GM23338 (cell line): ENCODE results near the gene DRGX. TPM values are rescaled to one million over a fixed set of nuclear protein-coding genes. Genes with fewer than 3 reads are reported as not detected.

Source experiments
- ATAC-seq: fragments of 200-7000 bp; cut with Tn5 transposase; 3 replicates; pipeline ENCODE4 v1.9.1; 2020
- DNase-seq: peaks from one replicate; pipeline ENCODE4 v3.0.0-alpha.2; 2015; ENCODE audit warnings: low spot score
- H2AFZ ChIP-seq: fragments of 200-600 bp; sonication (generic); 2 replicates; pipeline ENCODE4 v1.8.0; 2016; ENCODE audit warnings: antibody characterized with exemption, mild to moderate bottlenecking, moderate library complexity
- H3F3A ChIP-seq: fragments of 200-600 bp; sonication (generic); replicated peaks from 2 replicates; pipeline ENCODE4 v1.8.0; 2017; ENCODE audit warnings: antibody characterized with exemption, mixed run types, low read depth
- H3K27ac ChIP-seq: fragments of 200-600 bp; sonication (generic); 2 replicates; pipeline ENCODE4 v1.6.1; 2016; ENCODE audit warnings: low read depth
- H3K27me3 ChIP-seq: fragments of 200-600 bp; sonication (generic); 2 replicates; pipeline ENCODE4 v1.8.0; 2016; ENCODE audit warnings: mild to moderate bottlenecking, mixed run types, moderate library complexity; ENCODE audit not compliant: insufficient read depth
- H3K36me3 ChIP-seq: fragments of 200-600 bp; sonication (generic); 2 replicates; pipeline ENCODE4 v1.8.0; 2016; ENCODE audit warnings: mild to moderate bottlenecking; ENCODE audit not compliant: insufficient read depth
- H3K4me1 ChIP-seq: fragments of 200-600 bp; sonication (generic); 2 replicates; pipeline ENCODE4 v1.8.0; 2016; ENCODE audit warnings: mild to moderate bottlenecking, moderate library complexity; ENCODE audit not compliant: insufficient read depth
- H3K4me2 ChIP-seq: fragments of 200-600 bp; sonication (generic); 2 replicates; pipeline ENCODE4 v1.7.1; 2017; ENCODE audit warnings: mixed run types
- H3K4me3 ChIP-seq: fragments of 200-600 bp; sonication (generic); 2 replicates; pipeline ENCODE4 v1.6.1; 2016; ENCODE audit warnings: mixed run types
- H3K79me2 ChIP-seq: fragments of 200-600 bp; sonication (generic); replicated peaks from 2 replicates; pipeline ENCODE4 v1.8.0; 2017; ENCODE audit warnings: mild to moderate bottlenecking; ENCODE audit not compliant: insufficient read depth
- H3K9me2 ChIP-seq: fragments of 200-600 bp; sonication (generic); 2 replicates; pipeline ENCODE4 v1.8.0; 2017; ENCODE audit not compliant: insufficient read depth
- H4K20me1 ChIP-seq: fragments of 200-600 bp; sonication (generic); replicated peaks from 2 replicates; pipeline ENCODE4 v1.8.0; 2017; ENCODE audit warnings: mild to moderate bottlenecking; ENCODE audit not compliant: insufficient read depth
- H3K27ac Mint-ChIP-seq: 2 replicates; pipeline ENCODE4 v1.8.0; 2020; ENCODE audit warnings: inconsistent platforms, mild to moderate bottlenecking, moderate library complexity, mixed read lengths
- H3K27me3 Mint-ChIP-seq: 3 replicates; pipeline ENCODE4 v1.8.0; 2022; ENCODE audit warnings: low read depth, mild to moderate bottlenecking, moderate library complexity, mixed read lengths, inconsistent platforms; ENCODE audit not compliant: insufficient read depth, poor library complexity
- H3K36me3 Mint-ChIP-seq: 3 replicates; pipeline ENCODE4 v1.8.0; 2021; ENCODE audit warnings: low read depth, mild to moderate bottlenecking, inconsistent platforms, moderate library complexity, mixed read lengths
- H3K4me1 Mint-ChIP-seq: 3 replicates; pipeline ENCODE4 v1.8.0; 2020; ENCODE audit warnings: mild to moderate bottlenecking, inconsistent platforms, mixed read lengths
- H3K4me3 Mint-ChIP-seq: 3 replicates; pipeline ENCODE4 v1.8.0; 2021; ENCODE audit warnings: moderate library complexity, mild to moderate bottlenecking, inconsistent platforms, mixed read lengths
- H3K9me3 Mint-ChIP-seq: 3 replicates; pipeline ENCODE4 v1.8.0; 2020; ENCODE audit warnings: moderate library complexity, mild to moderate bottlenecking, inconsistent platforms, mixed read lengths
- CTCF ChIP-seq, 2 experiments: fragments of 200-600 bp in 1 of 2; sonication (generic) in 1 of 2; conservative IDR thresholded peaks; 2 replicates each; pipeline versions ENCODE4 v1.5.1 to v1.6.1; 2016 to 2017; ENCODE audit warnings: antibody characterized with exemption in 2 of 2, low read depth in 2 of 2, mild to moderate bottlenecking in 2 of 2, moderate library complexity in 1 of 2
- EZH2phosphoT487 ChIP-seq: fragments of 200-600 bp; sonication (generic); IDR thresholded peaks from one replicate; pipeline ENCODE4 v1.8.1; 2018; ENCODE audit warnings: antibody characterized with exemption; ENCODE audit not compliant: unreplicated experiment
- ZNF114 ChIP-seq: fragments of 250-450 bp; sonication (Bioruptor Pico); IDR thresholded peaks from 2 replicates; pipeline ENCODE4 v1.5.0; 2020; ENCODE audit warnings: mild to moderate bottlenecking, moderate library complexity
- polyA plus RNA-seq: library from polyadenylated mRNA; unstranded; fragments of >200 nt; fragmentation: Nextera tagmentation; extraction: Ambion mirVana; gene quantifications from 2 replicates; pipeline ENCODE4 v1.2.1, GENCODE V29; 2016
- total RNA-seq: library from RNA; depleted of rRNA; stranded (reverse); fragments of >200 nt; shearing (Covaris generic); gene quantifications from 2 replicates; pipeline ENCODE4 v1.2.3, GENCODE V29; 2014
- TF ChIP-seq, protein P1 (sequence below): fragments of 250-450 bp; sonication (Bioruptor Pico); IDR thresholded peaks from 2 replicates; pipeline ENCODE4 v1.5.0; 2020; ENCODE audit warnings: mild to moderate bottlenecking, moderate library complexity

DRGX gene
- total and polyA plus RNA-seq, 2 experiments from 2014 or later: not detected

- TF ChIP-seq, protein P1, sequence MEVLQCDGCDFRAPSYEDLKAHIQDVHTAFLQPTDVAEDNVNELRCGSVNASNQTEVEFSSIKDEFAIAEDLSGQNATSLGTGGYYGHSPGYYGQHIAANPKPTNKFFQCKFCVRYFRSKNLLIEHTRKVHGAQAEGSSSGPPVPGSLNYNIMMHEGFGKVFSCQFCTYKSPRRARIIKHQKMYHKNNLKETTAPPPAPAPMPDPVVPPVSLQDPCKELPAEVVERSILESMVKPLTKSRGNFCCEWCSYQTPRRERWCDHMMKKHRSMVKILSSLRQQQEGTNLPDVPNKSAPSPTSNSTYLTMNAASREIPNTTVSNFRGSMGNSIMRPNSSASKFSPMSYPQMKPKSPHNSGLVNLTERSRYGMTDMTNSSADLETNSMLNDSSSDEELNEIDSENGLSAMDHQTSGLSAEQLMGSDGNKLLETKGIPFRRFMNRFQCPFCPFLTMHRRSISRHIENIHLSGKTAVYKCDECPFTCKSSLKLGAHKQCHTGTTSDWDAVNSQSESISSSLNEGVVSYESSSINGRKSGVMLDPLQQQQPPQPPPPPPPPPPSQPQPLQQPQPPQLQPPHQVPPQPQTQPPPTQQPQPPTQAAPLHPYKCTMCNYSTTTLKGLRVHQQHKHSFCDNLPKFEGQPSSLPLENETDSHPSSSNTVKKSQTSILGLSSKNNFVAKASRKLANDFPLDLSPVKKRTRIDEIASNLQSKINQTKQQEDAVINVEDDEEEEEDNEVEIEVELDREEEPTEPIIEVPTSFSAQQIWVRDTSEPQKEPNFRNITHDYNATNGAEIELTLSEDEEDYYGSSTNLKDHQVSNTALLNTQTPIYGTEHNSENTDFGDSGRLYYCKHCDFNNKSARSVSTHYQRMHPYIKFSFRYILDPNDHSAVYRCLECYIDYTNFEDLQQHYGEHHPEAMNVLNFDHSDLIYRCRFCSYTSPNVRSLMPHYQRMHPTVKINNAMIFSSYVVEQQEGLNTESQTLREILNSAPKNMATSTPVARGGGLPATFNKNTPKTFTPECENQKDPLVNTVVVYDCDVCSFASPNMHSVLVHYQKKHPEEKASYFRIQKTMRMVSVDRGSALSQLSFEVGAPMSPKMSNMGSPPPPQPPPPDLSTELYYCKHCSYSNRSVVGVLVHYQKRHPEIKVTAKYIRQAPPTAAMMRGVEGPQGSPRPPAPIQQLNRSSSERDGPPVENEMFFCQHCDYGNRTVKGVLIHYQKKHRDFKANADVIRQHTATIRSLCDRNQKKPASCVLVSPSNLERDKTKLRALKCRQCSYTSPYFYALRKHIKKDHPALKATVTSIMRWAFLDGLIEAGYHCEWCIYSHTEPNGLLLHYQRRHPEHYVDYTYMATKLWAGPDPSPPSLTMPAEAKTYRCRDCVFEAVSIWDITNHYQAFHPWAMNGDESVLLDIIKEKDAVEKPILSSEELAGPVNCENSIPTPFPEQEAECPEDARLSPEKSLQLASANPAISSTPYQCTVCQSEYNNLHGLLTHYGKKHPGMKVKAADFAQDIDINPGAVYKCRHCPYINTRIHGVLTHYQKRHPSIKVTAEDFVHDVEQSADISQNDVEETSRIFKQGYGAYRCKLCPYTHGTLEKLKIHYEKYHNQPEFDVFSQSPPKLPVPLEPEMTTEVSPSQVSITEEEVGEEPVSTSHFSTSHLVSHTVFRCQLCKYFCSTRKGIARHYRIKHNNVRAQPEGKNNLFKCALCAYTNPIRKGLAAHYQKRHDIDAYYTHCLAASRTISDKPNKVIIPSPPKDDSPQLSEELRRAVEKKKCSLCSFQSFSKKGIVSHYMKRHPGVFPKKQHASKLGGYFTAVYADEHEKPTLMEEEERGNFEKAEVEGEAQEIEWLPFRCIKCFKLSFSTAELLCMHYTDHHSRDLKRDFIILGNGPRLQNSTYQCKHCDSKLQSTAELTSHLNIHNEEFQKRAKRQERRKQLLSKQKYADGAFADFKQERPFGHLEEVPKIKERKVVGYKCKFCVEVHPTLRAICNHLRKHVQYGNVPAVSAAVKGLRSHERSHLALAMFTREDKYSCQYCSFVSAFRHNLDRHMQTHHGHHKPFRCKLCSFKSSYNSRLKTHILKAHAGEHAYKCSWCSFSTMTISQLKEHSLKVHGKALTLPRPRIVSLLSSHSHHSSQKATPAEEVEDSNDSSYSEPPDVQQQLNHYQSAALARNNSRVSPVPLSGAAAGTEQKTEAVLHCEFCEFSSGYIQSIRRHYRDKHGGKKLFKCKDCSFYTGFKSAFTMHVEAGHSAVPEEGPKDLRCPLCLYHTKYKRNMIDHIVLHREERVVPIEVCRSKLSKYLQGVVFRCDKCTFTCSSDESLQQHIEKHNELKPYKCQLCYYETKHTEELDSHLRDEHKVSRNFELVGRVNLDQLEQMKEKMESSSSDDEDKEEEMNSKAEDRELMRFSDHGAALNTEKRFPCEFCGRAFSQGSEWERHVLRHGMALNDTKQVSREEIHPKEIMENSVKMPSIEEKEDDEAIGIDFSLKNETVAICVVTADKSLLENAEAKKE: no peak
These were observed 22.1 kb upstream of the DRGX start (continued) for GRCh38 chr10:49418053-49418326.

DNA sequence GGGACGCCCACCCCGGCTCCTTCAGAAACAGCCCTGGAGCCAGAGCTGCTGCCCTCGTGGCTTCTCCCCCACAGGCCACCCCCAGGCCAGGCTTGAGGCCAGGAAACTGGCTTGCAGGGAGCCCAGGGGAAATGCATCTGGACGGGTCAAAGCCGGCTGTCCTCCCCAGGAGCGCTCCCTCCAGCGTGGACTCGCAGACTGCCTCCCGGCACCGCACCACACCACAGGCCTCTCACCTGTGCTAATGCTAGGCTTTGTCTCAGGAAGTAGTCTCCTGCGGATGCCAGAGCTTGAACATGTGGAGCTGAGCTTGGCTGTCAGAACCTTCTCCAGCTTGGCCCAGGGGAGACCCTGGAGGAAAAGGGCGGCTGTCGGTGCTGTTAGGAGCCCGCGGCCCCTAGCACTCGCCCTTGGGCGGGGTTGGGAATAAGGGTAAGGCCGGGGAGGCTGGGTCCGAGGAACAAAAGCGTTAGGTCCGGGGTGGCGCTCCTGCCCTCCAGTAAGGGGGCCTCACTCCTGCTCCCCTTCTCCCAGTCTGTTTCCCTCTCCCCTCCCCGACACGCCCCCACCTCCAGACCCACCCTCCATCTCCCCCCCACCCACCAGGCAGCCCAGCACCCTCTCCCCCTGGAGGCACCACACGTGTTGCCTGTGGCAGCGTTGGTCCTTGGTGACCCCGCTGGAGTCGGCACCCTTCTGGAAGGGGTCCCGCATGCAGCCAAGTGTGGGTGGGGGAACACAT is 21.6 kb upstream of the DRGX start:
- Histone ChIP-seq H3K79me2 (no peaks in the 10 kb centered on the region), H3K27ac (no peak overlapping the region), H3K4me3 (no peak overlapping the region), H3K9me2 (no peaks in the 10 kb centered on the region), H3F3A (no peaks in the 10 kb centered on the region), H4K20me1 (no peaks in the 10 kb centered on the region), H2AFZ (peak overlapping the region; percentile 66; the same call in 1 of the 2 replicates), H3K27me3 (no peaks in the 10 kb centered on the region), H3K4me2 (no peak overlapping the region), H3K4me1 (no peaks in the 10 kb centered on the region), H3K36me3 (no peaks in the 10 kb centered on the region)
- peaks cover 2% of the 10 kb centered on the region for H3K27me3 Mint-ChIP-seq
- no peaks in the 10 kb centered on the region for H3K36me3 Mint-ChIP-seq
- DNase-seq: peak; percentile 25
- no peak overlapping the region for H3K4me3 Mint-ChIP-seq
- peak; percentile 81 for ATAC-seq
- no peak for TF ChIP-seq EZH2phosphoT487
- H3K4me1 Mint-ChIP-seq: peaks cover 7% of the 10 kb centered on the region; the same call in 2 of the 3 replicates
- no peak overlapping the region; the same call in 1 of the 2 replicates for H3K27ac Mint-ChIP-seq
- peaks cover 7% of the 10 kb centered on the region; the same call in 1 of the 3 replicates for H3K9me3 Mint-ChIP-seq

DNA sequence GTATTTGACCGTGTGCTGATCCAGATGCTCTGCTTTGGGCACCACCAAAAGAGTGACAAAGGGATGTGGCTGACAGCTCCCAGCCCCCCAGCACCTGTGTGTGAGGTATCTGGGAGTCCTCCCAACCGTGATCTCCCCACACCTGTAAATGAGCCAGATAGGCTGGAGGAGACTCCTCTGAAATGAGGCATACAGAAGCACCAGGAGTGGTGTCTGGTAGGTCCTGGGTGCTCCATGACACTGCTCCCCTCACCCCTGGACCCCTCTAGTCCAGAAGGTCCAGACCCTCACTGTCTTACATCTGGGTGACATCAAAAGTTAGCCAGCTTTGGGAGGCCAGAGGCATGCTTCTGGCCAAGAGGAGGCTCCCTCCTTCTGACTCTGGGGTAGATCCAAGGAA is 20.0 kb upstream of the DRGX start:
- ATAC-seq (no peak), DNase-seq (no peak)
- Histone ChIP-seq H3K79me2 (no peaks in the 10 kb centered on the region), H3K36me3 (no peaks in the 10 kb centered on the region), H3K27me3 (no peaks in the 10 kb centered on the region), H3K4me3 (no peak overlapping the region), H3K4me1 (no peaks in the 10 kb centered on the region), H3F3A (no peaks in the 10 kb centered on the region), H4K20me1 (no peaks in the 10 kb centered on the region), H3K27ac (no peak overlapping the region), H3K4me2 (no peak overlapping the region), H3K9me2 (no peaks in the 10 kb centered on the region), H2AFZ (no peak overlapping the region)
- Mint-ChIP-seq H3K9me3 (peaks cover 7% of the 10 kb centered on the region; the same call in 1 of the 3 replicates), H3K27me3 (peaks cover 10% of the 10 kb centered on the region), H3K4me1 (peaks cover 7% of the 10 kb centered on the region; the same call in 2 of the 3 replicates), H3K36me3 (no peaks in the 10 kb centered on the region), H3K4me3 (no peak overlapping the region), H3K27ac (no peak overlapping the region)
- TF ChIP-seq ZNF114 (CRISPR knock-in tag) (no peak), CTCF (conservative IDR thresholded peaks at IDR 0.05; ENCODE audit: low read depth in 2 of 2) (no peak), EZH2phosphoT487 (no peak)
